Astrocyte (in vitro differentiated cells and primary cell): ENCODE results near the gene LIF.

ENCODE experiments used
- EZH2 ChIP-seq: IDR thresholded peaks from 2 replicates; pipeline ENCODE4 v1.6.1; 2012; ENCODE audit warnings: mild to moderate bottlenecking, low read length, inconsistent platforms; ENCODE audit not compliant: insufficient read depth
- TF ChIP-seq, protein P1 (sequence below): IDR thresholded peaks from 2 replicates; pipeline ENCODE4 v1.5.1; 2011; ENCODE audit warnings: low read depth, mild to moderate bottlenecking, inconsistent platforms, low read length, moderate library complexity; ENCODE audit not compliant: insufficient read depth

- TF ChIP-seq, protein P1, sequence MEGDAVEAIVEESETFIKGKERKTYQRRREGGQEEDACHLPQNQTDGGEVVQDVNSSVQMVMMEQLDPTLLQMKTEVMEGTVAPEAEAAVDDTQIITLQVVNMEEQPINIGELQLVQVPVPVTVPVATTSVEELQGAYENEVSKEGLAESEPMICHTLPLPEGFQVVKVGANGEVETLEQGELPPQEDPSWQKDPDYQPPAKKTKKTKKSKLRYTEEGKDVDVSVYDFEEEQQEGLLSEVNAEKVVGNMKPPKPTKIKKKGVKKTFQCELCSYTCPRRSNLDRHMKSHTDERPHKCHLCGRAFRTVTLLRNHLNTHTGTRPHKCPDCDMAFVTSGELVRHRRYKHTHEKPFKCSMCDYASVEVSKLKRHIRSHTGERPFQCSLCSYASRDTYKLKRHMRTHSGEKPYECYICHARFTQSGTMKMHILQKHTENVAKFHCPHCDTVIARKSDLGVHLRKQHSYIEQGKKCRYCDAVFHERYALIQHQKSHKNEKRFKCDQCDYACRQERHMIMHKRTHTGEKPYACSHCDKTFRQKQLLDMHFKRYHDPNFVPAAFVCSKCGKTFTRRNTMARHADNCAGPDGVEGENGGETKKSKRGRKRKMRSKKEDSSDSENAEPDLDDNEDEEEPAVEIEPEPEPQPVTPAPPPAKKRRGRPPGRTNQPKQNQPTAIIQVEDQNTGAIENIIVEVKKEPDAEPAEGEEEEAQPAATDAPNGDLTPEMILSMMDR: no peak
- no peak for TF ChIP-seq EZH2
Measured at GRCh38 chr22:30198152-30198825, 48.3 kb downstream of the LIF start.
